ENCODE results near the gene EFCAB14. TPM values are rescaled to one million over a fixed set of nuclear protein-coding genes. Genes with fewer than 3 reads are reported as not detected.

EFCAB14 gene
- total and polyA plus RNA-seq, 2 of the 8 experiments (the other 6 are each of a cell fraction or from before 2014, with no cell fraction given): 19.4 to 40.4 TPM

DNA sequence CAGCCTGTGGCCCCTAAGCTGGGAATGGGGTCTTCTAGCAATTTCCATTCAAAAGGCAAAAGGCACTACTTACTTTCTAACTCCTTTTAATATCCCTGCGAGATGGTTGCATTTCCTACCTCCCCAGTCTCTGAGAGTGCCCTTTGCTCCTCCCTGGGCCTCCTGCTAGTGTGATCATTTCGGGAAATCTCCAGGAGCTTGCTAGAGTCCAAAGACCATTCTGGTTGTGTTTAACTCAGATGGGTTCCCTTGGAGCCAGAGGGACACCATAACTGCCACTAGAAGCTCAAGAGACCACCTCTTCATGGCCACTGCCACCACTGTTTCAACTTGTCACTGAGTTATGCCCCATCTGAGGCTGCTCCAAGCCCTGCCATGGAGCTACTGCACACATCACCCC, 45.5 kb upstream of the EFCAB14 start (continued):
- TF ChIP-seq SAP30 (IDR thresholded peaks at IDR 0.05; ENCODE audit: insufficient read depth, insufficient replicate concordance, low read length) (no peak), HDAC6 (IDR thresholded peaks at IDR 0.05; ENCODE audit: low read depth, low read length) (no peak), SP2 (IDR thresholded peaks at IDR 0.05; ENCODE audit: low read length) (no peak), SP4 (IDR thresholded peaks at IDR 0.05; ENCODE audit: low read length) (no peak), JUND (IDR thresholded peaks at IDR 0.05; ENCODE audit: low read length) (no peak), GTF2F1 (IDR thresholded peaks at IDR 0.05; ENCODE audit: borderline replicate concordance, low read depth, low read length) (no peak)
- TF ChIP-seq, protein P1, sequence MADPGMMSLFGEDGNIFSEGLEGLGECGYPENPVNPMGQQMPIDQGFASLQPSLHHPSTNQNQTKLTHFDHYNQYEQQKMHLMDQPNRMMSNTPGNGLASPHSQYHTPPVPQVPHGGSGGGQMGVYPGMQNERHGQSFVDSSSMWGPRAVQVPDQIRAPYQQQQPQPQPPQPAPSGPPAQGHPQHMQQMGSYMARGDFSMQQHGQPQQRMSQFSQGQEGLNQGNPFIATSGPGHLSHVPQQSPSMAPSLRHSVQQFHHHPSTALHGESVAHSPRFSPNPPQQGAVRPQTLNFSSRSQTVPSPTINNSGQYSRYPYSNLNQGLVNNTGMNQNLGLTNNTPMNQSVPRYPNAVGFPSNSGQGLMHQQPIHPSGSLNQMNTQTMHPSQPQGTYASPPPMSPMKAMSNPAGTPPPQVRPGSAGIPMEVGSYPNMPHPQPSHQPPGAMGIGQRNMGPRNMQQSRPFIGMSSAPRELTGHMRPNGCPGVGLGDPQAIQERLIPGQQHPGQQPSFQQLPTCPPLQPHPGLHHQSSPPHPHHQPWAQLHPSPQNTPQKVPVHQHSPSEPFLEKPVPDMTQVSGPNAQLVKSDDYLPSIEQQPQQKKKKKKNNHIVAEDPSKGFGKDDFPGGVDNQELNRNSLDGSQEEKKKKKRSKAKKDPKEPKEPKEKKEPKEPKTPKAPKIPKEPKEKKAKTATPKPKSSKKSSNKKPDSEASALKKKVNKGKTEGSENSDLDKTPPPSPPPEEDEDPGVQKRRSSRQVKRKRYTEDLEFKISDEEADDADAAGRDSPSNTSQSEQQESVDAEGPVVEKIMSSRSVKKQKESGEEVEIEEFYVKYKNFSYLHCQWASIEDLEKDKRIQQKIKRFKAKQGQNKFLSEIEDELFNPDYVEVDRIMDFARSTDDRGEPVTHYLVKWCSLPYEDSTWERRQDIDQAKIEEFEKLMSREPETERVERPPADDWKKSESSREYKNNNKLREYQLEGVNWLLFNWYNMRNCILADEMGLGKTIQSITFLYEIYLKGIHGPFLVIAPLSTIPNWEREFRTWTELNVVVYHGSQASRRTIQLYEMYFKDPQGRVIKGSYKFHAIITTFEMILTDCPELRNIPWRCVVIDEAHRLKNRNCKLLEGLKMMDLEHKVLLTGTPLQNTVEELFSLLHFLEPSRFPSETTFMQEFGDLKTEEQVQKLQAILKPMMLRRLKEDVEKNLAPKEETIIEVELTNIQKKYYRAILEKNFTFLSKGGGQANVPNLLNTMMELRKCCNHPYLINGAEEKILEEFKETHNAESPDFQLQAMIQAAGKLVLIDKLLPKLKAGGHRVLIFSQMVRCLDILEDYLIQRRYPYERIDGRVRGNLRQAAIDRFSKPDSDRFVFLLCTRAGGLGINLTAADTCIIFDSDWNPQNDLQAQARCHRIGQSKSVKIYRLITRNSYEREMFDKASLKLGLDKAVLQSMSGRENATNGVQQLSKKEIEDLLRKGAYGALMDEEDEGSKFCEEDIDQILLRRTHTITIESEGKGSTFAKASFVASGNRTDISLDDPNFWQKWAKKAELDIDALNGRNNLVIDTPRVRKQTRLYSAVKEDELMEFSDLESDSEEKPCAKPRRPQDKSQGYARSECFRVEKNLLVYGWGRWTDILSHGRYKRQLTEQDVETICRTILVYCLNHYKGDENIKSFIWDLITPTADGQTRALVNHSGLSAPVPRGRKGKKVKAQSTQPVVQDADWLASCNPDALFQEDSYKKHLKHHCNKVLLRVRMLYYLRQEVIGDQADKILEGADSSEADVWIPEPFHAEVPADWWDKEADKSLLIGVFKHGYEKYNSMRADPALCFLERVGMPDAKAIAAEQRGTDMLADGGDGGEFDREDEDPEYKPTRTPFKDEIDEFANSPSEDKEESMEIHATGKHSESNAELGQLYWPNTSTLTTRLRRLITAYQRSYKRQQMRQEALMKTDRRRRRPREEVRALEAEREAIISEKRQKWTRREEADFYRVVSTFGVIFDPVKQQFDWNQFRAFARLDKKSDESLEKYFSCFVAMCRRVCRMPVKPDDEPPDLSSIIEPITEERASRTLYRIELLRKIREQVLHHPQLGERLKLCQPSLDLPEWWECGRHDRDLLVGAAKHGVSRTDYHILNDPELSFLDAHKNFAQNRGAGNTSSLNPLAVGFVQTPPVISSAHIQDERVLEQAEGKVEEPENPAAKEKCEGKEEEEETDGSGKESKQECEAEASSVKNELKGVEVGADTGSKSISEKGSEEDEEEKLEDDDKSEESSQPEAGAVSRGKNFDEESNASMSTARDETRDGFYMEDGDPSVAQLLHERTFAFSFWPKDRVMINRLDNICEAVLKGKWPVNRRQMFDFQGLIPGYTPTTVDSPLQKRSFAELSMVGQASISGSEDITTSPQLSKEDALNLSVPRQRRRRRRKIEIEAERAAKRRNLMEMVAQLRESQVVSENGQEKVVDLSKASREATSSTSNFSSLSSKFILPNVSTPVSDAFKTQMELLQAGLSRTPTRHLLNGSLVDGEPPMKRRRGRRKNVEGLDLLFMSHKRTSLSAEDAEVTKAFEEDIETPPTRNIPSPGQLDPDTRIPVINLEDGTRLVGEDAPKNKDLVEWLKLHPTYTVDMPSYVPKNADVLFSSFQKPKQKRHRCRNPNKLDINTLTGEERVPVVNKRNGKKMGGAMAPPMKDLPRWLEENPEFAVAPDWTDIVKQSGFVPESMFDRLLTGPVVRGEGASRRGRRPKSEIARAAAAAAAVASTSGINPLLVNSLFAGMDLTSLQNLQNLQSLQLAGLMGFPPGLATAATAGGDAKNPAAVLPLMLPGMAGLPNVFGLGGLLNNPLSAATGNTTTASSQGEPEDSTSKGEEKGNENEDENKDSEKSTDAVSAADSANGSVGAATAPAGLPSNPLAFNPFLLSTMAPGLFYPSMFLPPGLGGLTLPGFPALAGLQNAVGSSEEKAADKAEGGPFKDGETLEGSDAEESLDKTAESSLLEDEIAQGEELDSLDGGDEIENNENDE (IDR thresholded peaks at IDR 0.05; ENCODE audit: insufficient replicate concordance, low read length): no peak
